GM18858 (cell line): ENCODE results near the gene NLGN2.
"Not testable (repeated sequence)": the region's sequence is repeated elsewhere in the genome, so short reads cannot be mapped to it uniquely, and the experiment has no call there.

Experiments used
- ATAC-seq: cut with Tn5 transposase; IDR thresholded peaks from one replicate; pipeline ENCODE4 v1.9.1; 2021; ENCODE audit not compliant: unreplicated experiment

NLGN2 gene

DNA sequence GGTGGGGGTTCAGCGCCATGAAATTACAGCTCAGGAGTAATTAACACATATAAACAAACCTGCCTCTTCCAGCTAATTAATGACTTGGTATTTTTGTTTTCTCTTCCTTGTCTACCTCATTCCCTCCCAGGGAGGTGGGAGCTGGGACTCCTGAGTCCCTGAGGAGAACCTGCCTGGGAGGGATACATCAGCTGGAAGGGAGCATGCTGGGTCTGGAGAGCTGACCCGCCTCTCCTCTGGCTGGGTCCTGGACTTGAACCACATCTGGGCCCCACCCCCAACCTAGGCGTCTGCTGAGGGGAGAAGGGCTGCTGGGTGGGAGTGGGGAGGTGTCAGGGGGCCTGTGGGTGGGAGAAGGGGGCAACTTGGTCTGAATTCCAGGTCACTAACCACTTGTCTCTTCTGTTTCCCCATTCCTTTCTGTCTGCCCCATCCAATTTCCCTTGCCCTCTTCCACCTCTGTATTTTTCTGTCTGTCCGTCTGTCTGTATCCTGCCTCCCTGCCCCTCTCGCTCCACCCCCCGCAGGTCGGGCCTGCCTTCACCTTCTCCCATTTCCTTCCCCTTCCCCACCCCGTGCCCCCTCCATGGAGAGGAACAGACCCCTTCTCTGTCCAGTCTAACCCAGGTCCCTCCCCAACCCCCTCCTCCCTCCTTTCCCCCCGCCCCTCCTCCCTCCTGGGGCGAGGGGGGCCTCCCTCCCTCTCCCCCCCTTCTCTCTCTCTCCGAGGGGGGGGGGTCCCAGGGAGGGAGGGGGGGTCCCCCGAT is at the start of gene NLGN2:
NLGN2 (plus strand) TSS at position 361 of the 767 bp plus-strand sequence. CDS start 411 bp downstream, outside the sequence.
- ATAC-seq: no peak

DNA sequence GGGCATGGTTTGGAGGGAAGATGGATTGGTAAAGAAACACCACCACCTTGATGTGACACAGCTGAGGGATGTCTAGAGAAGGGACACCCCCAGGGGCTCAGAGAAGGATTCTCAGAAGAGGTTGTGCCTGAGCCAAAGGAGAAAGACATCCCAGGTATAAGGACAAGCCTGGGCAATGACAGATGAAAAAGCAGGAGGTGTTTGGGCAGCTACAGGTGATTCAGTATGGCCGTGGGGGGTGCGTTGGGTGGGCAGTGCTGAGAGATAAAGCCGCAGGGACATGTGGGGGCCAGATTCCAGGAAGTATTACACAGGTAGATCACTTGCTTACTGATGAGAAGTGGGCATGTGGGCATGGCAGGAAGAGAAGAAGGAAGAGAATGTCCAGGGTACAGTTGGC is 45.7 kb upstream of the NLGN2 start:
- ATAC-seq: no peak

- no peak for ATAC-seq
These were observed 44.3 kb upstream of the NLGN2 start for GRCh38 chr17:7363311-7363710.

DNA sequence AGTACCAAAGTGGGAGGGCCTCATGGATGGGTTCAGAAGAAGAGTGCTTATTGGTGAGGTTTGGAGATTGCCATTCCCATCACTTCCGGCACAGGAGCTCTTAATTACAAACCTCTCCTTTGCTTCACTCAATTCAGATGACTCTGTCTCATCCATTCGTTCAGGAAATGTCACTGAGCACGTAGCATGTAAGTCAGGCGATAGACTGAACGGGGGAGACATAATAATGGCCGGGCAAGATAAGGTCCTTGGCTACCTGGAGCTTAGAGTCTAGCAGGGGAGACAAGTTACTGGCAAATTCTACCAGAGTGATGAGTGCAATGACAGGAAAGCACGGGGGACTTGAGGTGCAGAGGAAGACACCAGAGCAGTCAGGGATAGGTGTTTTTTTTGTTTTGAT is 41.7 kb upstream of the NLGN2 start:
- ATAC-seq: not testable (repeated sequence)

- no peak for ATAC-seq
These were observed 40.6 kb upstream of the NLGN2 start for GRCh38 chr17:7367083-7367482.

DNA sequence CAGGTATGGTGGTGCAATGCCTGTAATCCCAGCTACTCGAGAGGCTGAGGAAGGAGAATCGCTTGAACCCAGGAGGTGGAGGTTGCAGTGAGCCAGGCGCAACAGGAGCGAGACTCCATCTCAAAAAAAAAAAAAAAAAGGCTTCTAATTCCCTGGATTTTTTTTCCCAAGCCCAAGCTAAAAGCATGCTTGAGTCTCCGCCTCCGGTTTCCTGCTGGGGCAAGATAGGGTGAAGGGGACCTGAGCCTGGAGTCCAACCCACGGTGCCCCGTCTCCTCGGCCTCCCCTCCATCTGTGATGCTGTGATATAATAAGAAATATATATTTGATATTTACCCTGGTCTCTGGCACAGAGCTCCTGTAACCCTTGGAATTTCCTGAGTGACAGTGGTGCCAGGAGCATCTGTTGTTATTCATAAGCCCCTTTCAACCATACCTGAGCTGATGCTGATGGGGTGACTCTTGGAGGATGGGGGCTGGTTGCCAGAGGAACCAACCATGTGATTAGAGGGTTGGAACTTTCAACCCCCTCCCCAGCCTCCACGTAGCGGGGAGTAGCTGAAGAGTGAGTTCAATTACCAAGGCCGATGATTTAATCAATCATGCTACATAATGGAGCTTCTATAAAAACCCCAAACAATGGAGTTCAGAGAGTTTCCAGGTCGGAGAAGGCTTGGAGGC is 39.6 kb upstream of the NLGN2 start:
- ATAC-seq: no peak

DNA sequence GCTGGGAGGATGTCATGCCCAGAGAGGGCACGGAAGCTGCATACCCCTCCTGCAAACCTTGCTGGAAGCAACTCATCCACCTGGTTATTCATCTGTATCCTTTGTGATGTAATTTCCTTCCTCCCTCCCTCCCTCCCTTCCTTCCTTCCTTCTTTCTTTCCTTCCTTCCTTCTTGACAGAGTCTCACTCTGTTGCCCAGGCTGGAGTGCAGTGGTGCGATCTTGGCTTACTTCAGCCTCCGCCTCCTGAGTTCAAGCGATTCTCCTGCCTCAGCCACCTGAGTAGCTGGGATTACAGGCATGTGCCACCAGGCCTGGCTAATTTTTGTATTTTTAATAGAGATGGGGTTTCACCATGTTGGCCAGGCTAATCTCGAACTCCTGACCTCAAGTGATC is 39.0 kb upstream of the NLGN2 start:
- ATAC-seq: not testable (repeated sequence)

DNA sequence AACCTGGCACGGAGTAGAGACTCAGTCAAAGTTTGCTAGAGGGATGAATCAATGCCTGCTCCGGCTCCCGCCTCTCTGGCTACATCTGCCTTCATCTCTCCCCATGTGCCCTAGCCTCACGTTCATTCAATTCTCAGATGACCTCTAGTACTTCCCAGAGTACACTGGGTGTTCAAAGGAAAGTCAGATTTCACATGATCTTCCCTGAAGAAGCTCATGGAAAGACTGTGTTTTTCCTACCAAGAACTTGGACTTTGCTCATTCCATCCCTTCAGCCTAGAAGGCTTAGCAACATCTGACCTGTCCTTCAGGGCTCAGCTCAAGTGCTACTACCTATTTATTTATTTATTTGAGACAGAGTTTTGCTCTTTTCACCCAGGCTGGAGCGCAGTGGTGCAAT is 37.8 kb upstream of the NLGN2 start:
- no peak for ATAC-seq

DNA sequence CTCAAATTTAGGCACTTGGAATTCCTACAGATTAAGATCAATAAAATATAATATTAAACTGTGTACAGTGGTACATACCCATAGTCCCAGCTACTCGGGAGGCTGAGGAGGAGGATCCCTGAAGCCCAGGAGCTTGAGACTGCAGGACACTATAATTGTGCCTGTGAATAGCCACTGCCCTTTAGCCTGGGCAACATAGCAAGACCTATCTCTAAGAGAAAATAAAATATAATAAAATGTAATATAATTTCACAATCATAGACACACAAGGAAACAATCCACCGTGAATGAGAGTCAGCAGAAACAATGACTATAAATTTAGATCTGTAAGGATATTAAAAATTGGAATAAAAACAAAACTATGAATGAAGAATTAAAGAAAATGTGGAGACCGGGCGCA is 36.8 kb upstream of the NLGN2 start:
- ATAC-seq: no peak

DNA sequence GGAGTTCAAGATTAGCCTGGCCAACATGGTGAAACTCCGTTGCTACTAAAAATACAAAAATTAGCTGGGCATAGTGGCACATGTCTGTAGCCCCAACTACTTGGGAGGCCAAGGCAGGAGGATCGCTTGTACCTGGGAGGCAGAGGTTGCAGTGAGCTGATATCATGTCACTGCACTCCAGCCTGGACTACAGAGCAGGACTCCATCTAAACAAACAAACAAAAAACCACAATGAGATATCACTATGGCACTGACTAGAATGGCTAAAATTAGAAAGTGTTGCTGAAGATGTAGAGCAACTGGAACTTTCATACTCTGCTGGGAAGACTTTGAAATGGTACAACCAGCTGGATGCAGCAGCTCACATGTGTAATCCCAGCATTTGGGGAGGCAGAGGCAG is 33.3 kb upstream of the NLGN2 start:
- ATAC-seq: no peak

DNA sequence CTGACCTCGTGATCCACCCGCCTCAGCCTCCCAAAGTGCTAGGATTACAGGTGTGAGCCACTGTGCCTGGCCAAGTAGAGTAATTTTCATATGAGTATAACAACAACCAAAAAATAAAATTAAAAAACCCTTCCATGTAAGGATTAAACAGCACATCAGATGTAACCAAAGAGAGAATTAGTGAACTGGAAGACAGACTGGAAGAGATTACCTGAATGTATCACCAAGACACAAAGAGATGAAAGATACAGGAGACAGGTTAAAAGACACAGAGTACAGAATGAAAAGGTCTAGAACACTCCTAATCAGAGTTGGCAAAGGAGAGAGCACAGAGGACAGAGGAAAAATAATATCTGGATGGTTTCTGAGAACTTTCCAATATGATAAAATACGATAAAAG is 28.5 kb upstream of the NLGN2 start:
- no peak for ATAC-seq

- ATAC-seq: no peak
These were observed 27.3 kb upstream of the NLGN2 start for GRCh38 chr17:7380321-7380720.

DNA sequence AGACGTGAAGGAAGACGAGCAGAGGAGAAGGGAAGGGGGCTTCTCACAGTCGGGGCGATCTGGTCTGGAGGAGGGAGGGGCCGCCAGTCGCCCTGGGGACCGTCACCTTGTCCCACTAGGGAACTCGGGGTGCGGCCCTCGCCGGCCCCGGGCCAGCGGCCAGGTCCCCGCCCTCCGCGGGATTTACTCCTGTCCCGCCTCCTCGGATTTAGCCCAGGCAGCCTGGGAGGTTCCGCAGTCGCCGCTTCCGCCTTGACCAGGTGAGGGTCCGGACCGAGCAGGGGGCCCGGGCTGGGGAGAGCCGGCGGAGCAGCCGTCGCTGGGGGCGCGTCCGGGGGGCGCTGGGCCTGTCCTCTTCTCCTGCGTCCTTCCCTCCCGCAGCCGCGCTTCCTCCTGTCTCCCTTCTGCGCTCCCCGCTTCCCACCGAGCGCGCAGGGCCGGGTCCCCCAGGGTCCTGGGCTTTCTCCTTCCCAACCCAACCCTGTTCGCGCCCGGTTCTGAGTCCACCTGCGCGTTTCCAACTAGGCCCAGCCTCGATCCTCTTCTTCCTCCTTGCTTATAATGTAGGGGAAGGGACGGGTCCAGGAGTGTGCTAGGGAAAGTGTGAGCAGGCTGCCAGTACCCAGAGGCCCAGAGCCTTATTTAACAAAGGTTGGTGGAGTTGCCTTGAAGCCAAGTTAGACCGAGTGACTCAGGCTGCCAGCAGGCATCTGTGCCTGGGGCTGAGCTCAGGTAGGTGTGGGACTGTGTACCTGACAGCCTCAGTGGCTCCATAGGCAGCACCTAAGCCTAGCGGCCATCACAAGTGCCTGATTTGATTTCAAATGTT is 26.6 kb upstream of the NLGN2 start, which contains the start of gene TNK1:
TNK1 (plus strand) TSS at position 235 of the 829 bp plus-strand sequence. CDS start 1,838 bp downstream, outside the sequence.
- no peak for ATAC-seq

DNA sequence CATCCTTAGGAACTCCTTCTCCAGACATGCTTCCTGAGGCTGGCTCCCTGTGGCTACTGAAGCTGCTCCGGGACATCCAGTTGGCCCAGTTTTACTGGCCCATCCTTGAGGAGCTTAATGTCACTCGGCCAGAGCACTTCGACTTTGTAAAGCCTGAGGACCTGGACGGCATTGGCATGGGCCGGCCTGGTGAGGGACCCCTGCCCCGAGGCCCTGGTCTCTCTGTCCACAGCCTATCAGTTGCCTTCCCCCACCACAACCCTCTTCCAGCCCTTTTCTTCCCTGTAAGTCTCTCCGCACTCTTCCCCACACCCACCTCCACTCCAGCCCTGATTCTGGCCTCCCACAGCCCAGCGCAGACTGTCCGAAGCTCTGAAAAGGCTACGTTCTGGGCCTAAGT is 24.7 kb upstream of the NLGN2 start:
- no peak for ATAC-seq

- ATAC-seq: no peak
These were observed 24.3 kb upstream of the NLGN2 start for GRCh38 chr17:7383371-7383741.

GRCh38 chr17:7383742-7384488 is 23.7 kb upstream of the NLGN2 start:
- peak; percentile 42 for ATAC-seq

DNA sequence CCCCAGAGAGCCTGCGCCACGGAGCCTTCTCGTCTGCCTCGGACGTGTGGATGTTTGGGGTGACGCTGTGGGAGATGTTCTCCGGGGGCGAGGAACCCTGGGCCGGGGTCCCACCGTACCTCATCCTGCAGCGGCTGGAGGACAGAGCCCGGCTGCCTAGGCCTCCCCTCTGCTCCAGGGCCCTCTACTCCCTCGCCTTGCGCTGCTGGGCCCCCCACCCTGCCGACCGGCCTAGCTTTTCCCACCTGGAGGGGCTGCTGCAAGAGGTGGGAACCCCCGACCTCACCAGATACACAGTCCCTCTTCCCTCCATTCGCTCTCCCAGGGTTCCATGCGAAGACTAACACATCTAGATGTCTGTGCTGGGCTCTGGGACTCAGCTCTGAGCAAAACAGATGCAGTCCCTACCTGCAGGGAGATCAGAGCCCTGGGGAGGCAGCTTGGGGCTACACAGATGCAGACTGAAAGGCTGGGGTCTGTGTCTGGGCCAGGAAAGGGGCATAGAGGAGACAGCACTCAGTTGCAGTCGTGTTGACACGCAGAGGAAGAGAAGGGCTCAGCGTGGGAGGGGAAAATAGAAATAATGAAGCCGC is 23.1 kb upstream of the NLGN2 start:
- no peak for ATAC-seq

- no peak for ATAC-seq
These were observed 18.8 kb upstream of the NLGN2 start for GRCh38 chr17:7388856-7389255.

- ATAC-seq: no peak
These were observed 17.4 kb upstream of the NLGN2 start for GRCh38 chr17:7389924-7390910.
